Amygdala (tissue), 56 donors: ENCODE data around the gene ADGB.

Experiments used
- DNase-seq, 56 donors: peaks; one replicate each; lab custom pipeline; 2025; lab: John Stamatoyannopoulos, UW

Gene ADGB

GRCh38 chr6:146857180-146857979 lies 258.6 kb downstream of the ADGB start:
- DNase-seq, result peak; percentile 27 to 90 (median 77)

DNA sequence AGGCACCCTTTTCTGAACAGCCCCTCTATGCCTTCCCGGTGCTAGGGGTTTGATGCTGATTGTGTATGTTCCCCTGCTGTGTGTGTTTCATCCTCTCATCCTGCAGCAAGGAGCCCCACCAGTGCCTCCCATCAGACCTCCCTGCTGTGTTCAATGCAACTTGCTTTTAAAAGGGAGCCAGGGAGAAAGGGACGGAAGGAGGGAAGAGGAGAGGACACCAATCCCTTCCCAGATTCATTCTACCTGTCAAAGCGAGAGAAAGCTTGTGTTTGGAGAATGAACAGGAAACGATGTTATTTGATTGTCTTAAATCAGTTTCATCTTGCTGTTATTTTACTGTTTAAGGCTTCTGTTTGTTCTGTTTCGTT lies 259.2 kb downstream of the ADGB start:
- DNase-seq, result peak in 12 of 56 donors; percentile 15 to 77 (median 58)

GRCh38 chr6:146859206-146859605 lies 260.4 kb downstream of the ADGB start:
- no peak for DNase-seq

DNA sequence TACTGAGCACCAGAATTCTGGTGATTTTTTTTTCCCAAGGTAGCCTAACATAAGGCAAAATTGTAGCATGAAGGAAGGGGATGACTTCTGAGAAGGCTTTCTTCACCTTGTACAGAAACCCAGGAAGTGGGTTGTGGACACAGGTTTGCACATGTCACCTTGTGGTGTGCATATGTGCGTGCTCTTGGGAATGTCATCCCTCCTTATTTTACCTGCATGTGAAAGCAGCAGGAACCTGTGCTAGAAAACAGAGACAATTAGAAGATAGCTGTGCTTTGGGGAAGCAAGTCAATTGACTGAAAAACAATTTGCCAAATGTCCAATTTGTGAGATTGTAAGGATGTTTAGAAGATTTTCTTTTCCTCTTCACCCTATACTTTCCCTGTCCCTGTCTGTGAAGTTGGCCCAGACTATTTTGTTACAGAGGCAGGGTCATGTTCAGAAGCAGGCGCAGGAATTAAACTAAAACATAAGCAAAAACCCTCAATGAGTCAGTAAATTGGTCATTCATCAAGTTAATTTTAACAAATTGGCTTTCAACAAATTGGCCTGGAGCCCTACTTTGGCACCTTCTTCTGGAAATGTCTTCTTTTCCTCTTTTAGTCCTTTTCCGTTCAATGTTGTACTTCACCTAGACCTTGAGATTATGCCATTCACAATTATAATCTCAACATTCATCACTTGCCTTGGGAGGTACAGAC lies 261.2 kb downstream of the ADGB start:
- DNase-seq, result no peak

GRCh38 chr6:146860583-146860982 lies 261.8 kb downstream of the ADGB start:
- DNase-seq, result peak in 1 of 56 donors; percentile 4

- no peak for DNase-seq
Measured at GRCh38 chr6:146861029-146861563, 262.3 kb downstream of the ADGB start.

DNA sequence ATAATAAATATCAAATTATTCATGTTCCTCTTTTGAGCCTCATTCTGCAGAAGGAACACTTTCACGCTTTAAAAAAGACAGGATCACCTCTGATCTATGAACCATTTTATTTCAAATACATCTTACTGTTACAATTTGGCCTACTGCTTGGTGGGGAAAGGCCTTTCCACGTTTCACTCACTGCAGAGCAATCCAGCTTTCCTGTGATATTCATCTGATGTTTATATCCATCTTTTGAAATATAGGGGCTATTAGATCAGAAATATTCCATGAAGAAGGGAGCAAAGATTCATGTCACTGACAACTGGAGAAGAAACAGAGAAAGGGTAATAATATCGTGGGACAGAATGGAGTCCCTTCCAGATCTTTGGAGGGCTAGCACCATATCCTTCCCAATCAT lies 262.9 kb downstream of the ADGB start:
- DNase-seq, result no peak

DNA sequence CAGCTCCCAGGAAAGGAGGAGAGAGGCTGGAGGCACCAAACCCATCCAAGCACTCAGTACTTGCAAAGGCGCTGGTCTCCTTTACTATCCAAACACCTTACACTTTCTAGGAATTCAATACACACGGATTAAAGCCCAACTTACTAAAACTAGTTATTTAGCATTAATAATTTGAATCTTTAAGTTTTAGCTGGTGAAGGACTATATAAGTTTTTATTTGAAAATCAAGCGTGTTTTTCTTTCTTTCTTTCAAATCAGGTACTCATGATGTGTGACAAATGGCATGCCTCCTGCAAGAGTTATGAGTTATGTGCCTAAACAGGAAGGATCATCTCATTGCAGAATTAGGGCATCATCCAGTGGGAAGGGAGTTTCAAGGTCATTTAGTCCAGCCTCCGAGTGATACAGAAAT lies 263.7 kb downstream of the ADGB start:
- no peak for DNase-seq

DNA sequence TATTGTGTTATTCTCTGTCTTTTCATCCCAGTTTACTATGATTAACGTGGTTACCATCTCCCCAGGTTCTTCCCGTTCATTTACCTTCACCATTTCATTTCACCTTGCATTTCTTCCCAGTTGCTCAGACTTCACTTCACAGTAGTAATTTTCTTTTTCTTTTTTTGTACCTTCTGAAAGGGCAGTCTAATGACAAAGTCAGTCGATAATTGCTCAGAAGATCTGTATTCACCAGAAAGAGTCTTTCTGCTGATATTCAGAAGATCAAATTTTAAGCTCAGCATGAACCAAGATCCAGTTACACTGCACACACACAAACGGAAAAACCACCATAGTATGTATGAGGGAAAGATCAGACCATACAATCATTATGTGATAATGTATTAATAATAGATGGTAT lies 265.5 kb downstream of the ADGB start:
- no peak for DNase-seq

DNA sequence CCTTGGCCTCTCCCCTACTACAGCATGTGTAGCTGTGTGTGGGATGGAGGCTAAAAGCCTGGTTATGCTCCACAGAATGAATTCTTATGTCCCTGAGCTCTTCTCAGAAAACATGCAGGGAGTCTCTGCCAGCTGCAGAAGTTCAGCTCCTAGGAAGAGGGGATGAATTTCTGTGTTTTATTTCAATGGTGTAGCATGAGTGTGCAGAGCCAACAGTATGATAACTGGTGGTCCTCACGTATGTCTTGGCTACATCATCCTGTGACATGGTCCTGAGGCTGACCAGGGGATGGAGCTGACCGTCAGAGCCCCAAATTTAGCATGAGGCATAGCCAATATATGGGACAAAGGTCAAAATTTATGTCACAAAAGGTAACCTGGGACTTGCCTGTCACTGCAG lies 266.1 kb downstream of the ADGB start:
- no peak for DNase-seq
